Measurements from ENCODE around the gene SHE. TPM values are rescaled to one million over a fixed set of nuclear protein-coding genes. Genes with fewer than 3 reads are reported as not detected.

Gene SHE
- total and polyA plus RNA-seq, 8 donors = 1.0 to 7.3 (median 1.8) TPM

DNA sequence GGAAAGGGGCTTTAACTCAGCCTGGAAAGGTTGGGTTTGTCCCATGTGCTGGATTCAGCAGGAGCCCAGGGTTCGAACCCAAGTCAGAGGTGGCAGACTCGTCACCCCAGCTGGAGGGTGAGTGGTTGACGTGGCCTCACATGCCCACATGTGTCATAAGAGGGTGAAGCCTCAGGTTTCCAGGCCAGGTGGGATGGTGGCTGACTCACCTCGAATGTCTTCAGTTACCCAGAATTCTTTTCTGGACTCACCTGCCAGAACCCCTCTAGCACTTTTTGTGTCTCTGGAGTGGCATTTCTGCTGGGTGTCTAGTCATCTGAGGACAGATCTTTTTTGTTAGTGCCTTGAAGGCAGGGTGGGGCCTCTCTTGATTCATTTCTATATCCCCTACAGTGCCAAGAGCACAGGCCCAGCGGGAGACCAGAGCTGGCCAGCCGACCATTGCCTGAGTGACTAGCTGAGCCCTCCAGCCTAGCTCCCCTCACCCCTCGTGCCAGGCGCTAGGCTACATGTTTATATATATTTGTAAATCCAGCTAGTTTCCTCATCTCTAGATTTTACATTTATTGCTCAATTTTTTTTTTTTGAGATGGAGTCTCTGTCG is 68.9 kb downstream of the SHE start:
- no peaks in the 10 kb centered on the region for H3K36me3 ChIP-seq
- no peaks in the 10 kb centered on the region for H3K27me3 ChIP-seq
- 87 to 89% methylated on average over 9 of the region's 9 CpGs for WGBS, 2 donors
- TF ChIP-seq, protein P1, sequence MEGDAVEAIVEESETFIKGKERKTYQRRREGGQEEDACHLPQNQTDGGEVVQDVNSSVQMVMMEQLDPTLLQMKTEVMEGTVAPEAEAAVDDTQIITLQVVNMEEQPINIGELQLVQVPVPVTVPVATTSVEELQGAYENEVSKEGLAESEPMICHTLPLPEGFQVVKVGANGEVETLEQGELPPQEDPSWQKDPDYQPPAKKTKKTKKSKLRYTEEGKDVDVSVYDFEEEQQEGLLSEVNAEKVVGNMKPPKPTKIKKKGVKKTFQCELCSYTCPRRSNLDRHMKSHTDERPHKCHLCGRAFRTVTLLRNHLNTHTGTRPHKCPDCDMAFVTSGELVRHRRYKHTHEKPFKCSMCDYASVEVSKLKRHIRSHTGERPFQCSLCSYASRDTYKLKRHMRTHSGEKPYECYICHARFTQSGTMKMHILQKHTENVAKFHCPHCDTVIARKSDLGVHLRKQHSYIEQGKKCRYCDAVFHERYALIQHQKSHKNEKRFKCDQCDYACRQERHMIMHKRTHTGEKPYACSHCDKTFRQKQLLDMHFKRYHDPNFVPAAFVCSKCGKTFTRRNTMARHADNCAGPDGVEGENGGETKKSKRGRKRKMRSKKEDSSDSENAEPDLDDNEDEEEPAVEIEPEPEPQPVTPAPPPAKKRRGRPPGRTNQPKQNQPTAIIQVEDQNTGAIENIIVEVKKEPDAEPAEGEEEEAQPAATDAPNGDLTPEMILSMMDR (IDR thresholded peaks at IDR 0.05) = no peak
- no peak overlapping the region for H3K4me3 ChIP-seq
- FAIRE-seq = no peak
- H3K4me1 ChIP-seq = no peaks in the 10 kb centered on the region
- no peak for ATAC-seq
- DNase-seq = no peak
- no peak overlapping the region for H3K27ac ChIP-seq
- no peaks in the 10 kb centered on the region for H3K9me3 ChIP-seq
- intact Hi-C loops (cut with DNase I) = no loop called here

DNA sequence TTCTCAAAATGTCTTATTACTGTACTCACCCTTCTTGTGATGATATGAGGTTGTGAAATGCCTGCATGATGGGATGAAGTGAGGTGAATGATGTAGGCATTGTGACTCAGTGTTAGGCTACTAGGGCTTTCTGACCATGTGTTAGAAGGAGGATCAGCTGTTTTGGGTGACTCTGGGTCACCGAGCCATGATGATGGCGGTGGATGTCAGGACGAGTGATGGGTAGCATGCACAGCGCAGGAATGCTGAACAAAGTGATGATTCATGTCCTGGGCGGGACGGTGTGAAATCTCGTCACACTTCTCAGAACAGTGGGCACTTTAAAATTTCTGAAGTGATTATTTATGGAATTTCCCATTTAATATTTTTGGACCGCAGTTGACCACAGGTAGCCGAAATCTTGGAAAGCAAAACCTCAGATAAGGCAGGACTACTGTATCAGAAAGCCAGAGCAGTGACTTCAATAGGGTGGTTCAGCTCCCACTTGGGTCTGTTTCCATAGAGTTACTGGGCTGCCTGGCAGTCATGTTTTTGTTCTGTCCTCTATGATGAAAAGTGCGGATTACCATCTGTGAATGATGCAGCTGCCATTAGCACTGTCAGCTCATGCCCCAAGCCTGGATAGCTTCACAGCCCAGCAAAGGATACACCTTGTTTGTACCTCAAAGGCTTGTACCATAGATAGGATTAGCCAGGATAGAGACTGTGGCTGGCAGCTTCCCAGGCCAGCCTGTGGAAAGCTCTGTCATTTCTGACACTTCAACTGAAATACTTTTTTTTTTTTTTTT is 70.4 kb downstream of the SHE start:
- 79 to 81% methylated on average over 10 of the region's 10 CpGs for WGBS, 2 donors

DNA sequence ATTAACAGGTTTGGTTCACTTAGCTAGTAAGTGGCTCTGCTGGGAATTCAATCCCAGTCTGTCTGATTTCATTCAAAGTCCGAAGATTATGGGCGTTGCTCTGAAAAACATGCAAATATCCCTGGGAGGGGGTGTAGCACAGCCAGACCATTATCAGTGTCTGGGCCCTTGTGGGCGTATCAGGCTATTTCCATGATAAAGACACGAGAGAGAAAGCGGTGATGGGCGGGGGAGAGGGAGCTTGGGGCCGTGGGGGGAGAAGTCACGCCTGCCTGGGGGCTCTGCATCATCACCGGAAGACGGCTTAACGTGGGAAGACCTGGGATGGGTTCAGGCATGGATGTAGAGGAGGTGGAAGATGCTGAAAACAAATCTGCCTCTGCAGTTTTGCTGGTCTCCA is 71.3 kb downstream of the SHE start:
- peaks cover 0 to 12% (median 6%) of the 10 kb centered on the region in 3 donors for H3K4me1 ChIP-seq
- intact Hi-C loops (cut with DNase I) = no loop called here
- ATAC-seq (no peak), DNase-seq (no peak), FAIRE-seq (no peak)
- TF ChIP-seq, protein P1 (IDR thresholded peaks at IDR 0.05) = no peak
- H3K36me3 ChIP-seq = no peaks in the 10 kb centered on the region
- H3K9me3 ChIP-seq = no peaks in the 10 kb centered on the region
- H3K4me3 ChIP-seq = no peak overlapping the region
- WGBS, 2 donors = 47 to 53% methylated on average over 10 to 11 of the region's 11 CpGs
- no peaks in the 10 kb centered on the region for H3K27me3 ChIP-seq
- H3K27ac ChIP-seq = no peak overlapping the region

More for the DNA sequence above, 70.4 kb downstream of the SHE start:
- DNase-seq = no peak
- no peak for FAIRE-seq
- H3K4me3 ChIP-seq = no peak overlapping the region
- H3K27me3 ChIP-seq = no peaks in the 10 kb centered on the region
- peak in 1 of 4 donors; percentile 51 for ATAC-seq
- H3K9me3 ChIP-seq = no peaks in the 10 kb centered on the region
- TF ChIP-seq, protein P1 (IDR thresholded peaks at IDR 0.05) = no peak
- peaks cover 0 to 9% (median 6%) of the 10 kb centered on the region in 3 donors for H3K4me1 ChIP-seq
- H3K36me3 ChIP-seq = no peaks in the 10 kb centered on the region
- no peak overlapping the region for H3K27ac ChIP-seq
- intact Hi-C loops (cut with DNase I) = no loop called here

DNA sequence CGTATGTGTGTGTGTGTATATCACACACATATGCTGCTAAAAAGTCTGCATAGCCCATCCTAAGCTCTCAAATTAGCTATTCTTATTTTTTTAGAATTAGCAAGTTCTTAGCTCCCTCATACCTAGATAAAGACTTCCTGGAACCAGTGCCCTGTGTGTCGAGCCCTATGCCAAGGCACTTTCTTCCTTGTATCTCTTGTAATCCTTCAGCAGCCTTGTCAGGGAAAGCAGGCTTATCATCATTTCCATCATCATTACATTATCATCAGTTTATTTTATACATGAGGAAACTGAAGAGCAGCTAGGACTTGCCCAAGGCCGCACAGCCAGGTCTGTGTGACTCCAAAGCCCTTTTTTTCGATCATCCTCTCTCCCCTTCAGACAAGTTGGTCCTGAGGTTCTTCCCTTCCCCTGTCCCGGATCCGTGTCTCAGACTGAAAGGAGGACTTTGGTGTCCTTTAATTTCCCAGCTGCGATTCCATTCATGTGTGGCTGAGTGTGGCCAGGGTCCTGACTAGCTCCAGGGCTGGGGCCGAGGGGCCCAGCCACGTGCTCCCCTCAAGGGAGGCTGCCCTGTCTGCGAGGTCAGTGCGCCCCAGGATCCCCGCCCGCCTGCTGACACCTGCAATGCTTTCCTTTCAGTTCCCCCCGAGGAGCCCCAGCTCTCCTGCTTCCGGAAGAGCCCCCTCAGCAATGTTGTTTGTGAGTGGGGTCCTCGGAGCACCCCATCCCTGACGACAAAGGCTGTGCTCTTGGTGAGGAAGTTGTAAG is 72.2 kb downstream of the SHE start:
- Histone ChIP-seq H3K4me1 (peaks cover 0 to 12% (median 6%) of the 10 kb centered on the region in 3 donors), H3K27ac (no peak overlapping the region), H3K9me3 (no peaks in the 10 kb centered on the region), H3K27me3 (no peaks in the 10 kb centered on the region), H3K4me3 (no peak overlapping the region), H3K36me3 (no peaks in the 10 kb centered on the region)
- no peak for FAIRE-seq
- ATAC-seq = no peak
- TF ChIP-seq, protein P1 (IDR thresholded peaks at IDR 0.05) = no peak
- 79 to 83% methylated on average over 16 to 17 of the region's 17 CpGs for WGBS, 2 donors
- no peak for DNase-seq
- intact Hi-C loops (cut with DNase I) = no loop called here

Other genes starting within 250 kb of the SHE start
- gene HAX1, start 229.8 kb downstream of the SHE start, total RNA-seq = 10 to 100 TPM; 36.7 to 61.1 (median 50.0) TPM
- 10 to 100 TPM; 95.2 to 96.2 TPM for gene HAX1, start 229.8 kb downstream of the SHE start, polyA plus RNA-seq
- under 1 TPM in 1 of 6 donors, not detected in 5; 0.09 TPM for gene AQP10, start 181.3 kb downstream of the SHE start, total RNA-seq
- under 1 TPM in 1 of 2 donors, not detected in 1; 0.07 TPM for gene AQP10, start 181.3 kb downstream of the SHE start, polyA plus RNA-seq
- 10 to 100 TPM in 1 of 6 donors, 1 to 10 TPM in 5; 3.7 to 14.4 (median 6.1) TPM for gene ATP8B2, start 176.9 kb downstream of the SHE start, total RNA-seq
- gene ATP8B2, start 176.9 kb downstream of the SHE start, polyA plus RNA-seq = 1 to 10 TPM; 6.2 to 9.9 TPM
- gene IL6R, start 97.1 kb downstream of the SHE start, total RNA-seq = 10 to 100 TPM in 2 of 6 donors, 1 to 10 TPM in 4; 2.2 to 12.9 (median 7.1) TPM
- gene IL6R, start 97.1 kb downstream of the SHE start, polyA plus RNA-seq = 10 to 100 TPM in 1 of 2 donors, 1 to 10 TPM in 1; 4.3 to 10.3 TPM
- under 1 TPM; 0.13 to 0.84 (median 0.35) TPM for gene TDRD10, start 193 bp downstream of the SHE start, total RNA-seq
- 1 to 10 TPM; 2.9 to 4.7 TPM for gene TDRD10, start 193 bp downstream of the SHE start, polyA plus RNA-seq
- gene UBE2Q1, start 56.2 kb upstream of the SHE start, total RNA-seq = 10 to 100 TPM; 32.9 to 52.2 (median 38.9) TPM
- gene UBE2Q1, start 56.2 kb upstream of the SHE start, polyA plus RNA-seq = 10 to 100 TPM; 22.3 to 39.6 TPM
- under 1 TPM; 0.32 to 0.90 (median 0.49) TPM for gene CHRNB2, start 65.4 kb upstream of the SHE start, total RNA-seq
- gene CHRNB2, start 65.4 kb upstream of the SHE start, polyA plus RNA-seq = 1 to 10 TPM; 1.4 to 3.1 TPM
- gene ADAR, start 105.8 kb upstream of the SHE start, total RNA-seq = 10 to 100 TPM; 41.4 to 94.2 (median 49.7) TPM
- 10 to 100 TPM; 19.4 to 31.2 TPM for gene ADAR, start 105.8 kb upstream of the SHE start, polyA plus RNA-seq